GM18508 (cell line): ENCODE measurements around the gene SUSD6.
"Not testable (repeated sequence)": the region's sequence is repeated elsewhere in the genome, so short reads cannot be mapped to it uniquely, and the experiment has no call there.

ENCODE experiments used
- ATAC-seq: cut with Tn5 transposase; IDR thresholded peaks from one replicate; pipeline ENCODE4 v1.9.1; 2021; ENCODE audit warnings: moderate number of reproducible peaks; ENCODE audit not compliant: insufficient read depth, unreplicated experiment

SUSD6 gene

GRCh38 chr14:69687606-69688298 is 76.4 kb downstream of the SUSD6 start:
- no peak for ATAC-seq

- no peak for ATAC-seq
These were observed 76.9 kb downstream of the SUSD6 start for GRCh38 chr14:69688299-69688649.

GRCh38 chr14:69690042-69690441 is 78.6 kb downstream of the SUSD6 start:
- no peak for ATAC-seq

- no peak for ATAC-seq
These were observed 81.2 kb downstream of the SUSD6 start for GRCh38 chr14:69692594-69692993.

- no peak for ATAC-seq
These were observed 81.7 kb downstream of the SUSD6 start for GRCh38 chr14:69693145-69693544.

- ATAC-seq, result no peak
These were observed 82.7 kb downstream of the SUSD6 start for GRCh38 chr14:69693801-69694729.

GRCh38 chr14:69694730-69695281 is 83.4 kb downstream of the SUSD6 start:
- ATAC-seq, result no peak

- ATAC-seq, result no peak
These were observed 84.2 kb downstream of the SUSD6 start for GRCh38 chr14:69695322-69696203.

- ATAC-seq, result no peak
These were observed 84.8 kb downstream of the SUSD6 start for GRCh38 chr14:69696204-69696527.

- no peak for ATAC-seq
These were observed 85.5 kb downstream of the SUSD6 start for GRCh38 chr14:69696633-69697557.

GRCh38 chr14:69698572-69698971 is 87.2 kb downstream of the SUSD6 start:
- no peak for ATAC-seq

GRCh38 chr14:69699243-69699642 is 87.8 kb downstream of the SUSD6 start:
- not testable (repeated sequence) for ATAC-seq

GRCh38 chr14:69699748-69700303 is 88.4 kb downstream of the SUSD6 start:
- ATAC-seq, result no peak

- no peak for ATAC-seq
These were observed 89.2 kb downstream of the SUSD6 start for GRCh38 chr14:69700575-69700974.

GRCh38 chr14:69701291-69701690 is 89.9 kb downstream of the SUSD6 start:
- no peak for ATAC-seq

- ATAC-seq, result no peak
These were observed 90.5 kb downstream of the SUSD6 start for GRCh38 chr14:69701857-69702256.

- no peak for ATAC-seq
These were observed 91.9 kb downstream of the SUSD6 start for GRCh38 chr14:69703047-69704039.

- no peak for ATAC-seq
These were observed 92.9 kb downstream of the SUSD6 start for GRCh38 chr14:69704319-69704718.
